OCI-LY7 (cell line): ENCODE results near the gene MPC1.

Experiments used
- EZH2phosphoT487 ChIP-seq: fragments of 200-600 bp; sonication (generic); IDR thresholded peaks from 2 replicates; pipeline ENCODE4 v1.6.1; 2018; ENCODE audit warnings: low read depth, borderline replicate concordance, mild to moderate bottlenecking, mixed run types, antibody characterized with exemption, low read length, moderate library complexity, mixed read lengths
- TF ChIP-seq, protein P1 (sequence below): fragments of 200-600 bp; sonication (generic); conservative IDR thresholded peaks from 2 replicates; pipeline ENCODE4 v1.5.1; 2014; ENCODE audit warnings: mild to moderate bottlenecking, antibody characterized with exemption, low read length, moderate library complexity, mixed read lengths

DNA sequence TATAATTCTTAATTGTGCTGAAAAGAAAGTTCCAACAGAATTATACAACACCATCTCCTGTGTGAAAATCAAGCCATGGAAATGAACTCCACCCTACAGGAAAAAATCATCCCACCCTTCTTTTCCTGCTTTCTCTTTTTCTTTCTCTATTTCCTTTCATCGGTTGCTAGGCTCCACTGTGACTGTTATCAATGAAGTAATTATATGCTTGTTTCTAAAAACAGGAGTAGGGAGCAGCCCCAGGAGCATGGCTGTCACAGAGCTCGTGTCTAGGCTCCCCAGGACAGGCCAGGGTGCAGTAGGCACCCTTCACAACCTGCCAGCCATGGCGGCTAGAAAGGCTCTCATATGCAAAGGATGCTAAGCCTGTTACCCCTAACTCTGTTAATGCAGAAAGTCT, 13.0 kb downstream of the MPC1 start:
- TF ChIP-seq, protein P1, sequence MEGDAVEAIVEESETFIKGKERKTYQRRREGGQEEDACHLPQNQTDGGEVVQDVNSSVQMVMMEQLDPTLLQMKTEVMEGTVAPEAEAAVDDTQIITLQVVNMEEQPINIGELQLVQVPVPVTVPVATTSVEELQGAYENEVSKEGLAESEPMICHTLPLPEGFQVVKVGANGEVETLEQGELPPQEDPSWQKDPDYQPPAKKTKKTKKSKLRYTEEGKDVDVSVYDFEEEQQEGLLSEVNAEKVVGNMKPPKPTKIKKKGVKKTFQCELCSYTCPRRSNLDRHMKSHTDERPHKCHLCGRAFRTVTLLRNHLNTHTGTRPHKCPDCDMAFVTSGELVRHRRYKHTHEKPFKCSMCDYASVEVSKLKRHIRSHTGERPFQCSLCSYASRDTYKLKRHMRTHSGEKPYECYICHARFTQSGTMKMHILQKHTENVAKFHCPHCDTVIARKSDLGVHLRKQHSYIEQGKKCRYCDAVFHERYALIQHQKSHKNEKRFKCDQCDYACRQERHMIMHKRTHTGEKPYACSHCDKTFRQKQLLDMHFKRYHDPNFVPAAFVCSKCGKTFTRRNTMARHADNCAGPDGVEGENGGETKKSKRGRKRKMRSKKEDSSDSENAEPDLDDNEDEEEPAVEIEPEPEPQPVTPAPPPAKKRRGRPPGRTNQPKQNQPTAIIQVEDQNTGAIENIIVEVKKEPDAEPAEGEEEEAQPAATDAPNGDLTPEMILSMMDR, result no peak
- no peak for TF ChIP-seq EZH2phosphoT487
